Measurements from ENCODE around the gene KIF2A.

Gene KIF2A

GRCh38 chr5:62328772-62329491 is 22.9 kb downstream of the KIF2A start:
- DNase-seq (ENCODE audit: low read depth) = no peak

GRCh38 chr5:62330302-62330701 is 24.3 kb downstream of the KIF2A start:
- DNase-seq (ENCODE audit: low read depth) = no peak

DNA sequence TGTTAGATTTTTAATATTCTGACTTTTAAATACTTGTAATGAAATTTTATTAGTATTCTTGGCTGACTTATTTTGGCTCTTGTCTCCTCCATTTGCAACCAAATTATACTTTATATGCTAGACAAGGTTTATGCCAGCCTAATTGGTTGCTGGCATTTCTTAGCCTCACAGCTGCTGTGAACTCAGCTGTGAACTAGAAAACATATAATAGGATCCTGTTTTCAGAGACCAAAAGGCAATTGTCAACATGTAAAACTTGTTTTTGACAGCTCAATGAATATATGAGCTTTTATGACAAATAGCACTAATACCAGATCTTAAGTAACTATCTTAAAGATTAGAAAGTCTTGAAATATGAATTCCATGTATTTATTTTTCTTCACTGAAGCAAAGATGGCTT is 25.9 kb downstream of the KIF2A start:
- DNase-seq (ENCODE audit: low read depth) = no peak

GRCh38 chr5:62333250-62333794 is 27.3 kb downstream of the KIF2A start:
- DNase-seq (ENCODE audit: low read depth) = no peak

DNA sequence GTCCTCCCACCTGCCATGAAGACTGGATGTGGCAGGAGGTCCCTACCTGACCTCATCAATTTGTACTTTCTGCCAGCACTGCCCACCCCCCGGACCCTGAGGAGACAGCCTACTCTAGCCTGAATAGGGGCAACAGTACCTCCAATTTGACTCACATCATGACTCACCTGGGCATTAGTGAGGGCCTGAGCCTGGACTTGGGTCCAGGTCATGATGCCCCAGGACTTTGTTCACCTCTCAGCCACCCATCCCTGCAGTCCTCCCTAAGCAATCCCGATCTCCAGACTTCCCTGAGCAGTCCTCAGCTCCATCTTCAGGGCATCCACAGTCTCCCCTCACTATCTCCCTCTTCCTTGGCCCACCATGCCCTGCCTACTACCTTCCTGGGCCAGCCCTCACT is 28.1 kb downstream of the KIF2A start:
- no peak for DNase-seq (ENCODE audit: low read depth)

DNA sequence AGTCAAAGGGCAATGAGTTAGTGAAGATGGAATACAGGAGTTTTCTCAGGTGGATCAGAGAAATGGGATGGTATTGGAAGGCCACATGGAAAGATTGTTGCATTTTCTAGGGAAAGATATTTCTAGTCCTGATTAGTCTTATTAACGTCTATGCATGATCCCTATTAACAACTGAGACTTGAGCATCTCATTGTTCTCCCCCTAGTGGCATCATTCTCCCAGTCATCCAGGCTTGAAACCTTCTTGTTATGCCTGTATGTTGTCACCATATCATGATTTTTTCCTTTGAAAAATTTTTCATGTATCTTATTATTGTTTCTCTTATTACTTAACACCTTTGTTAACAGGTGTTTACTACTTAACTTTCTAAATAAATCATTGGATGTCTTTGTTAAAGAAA is 34.4 kb downstream of the KIF2A start:
- no peak for DNase-seq (ENCODE audit: low read depth)

DNA sequence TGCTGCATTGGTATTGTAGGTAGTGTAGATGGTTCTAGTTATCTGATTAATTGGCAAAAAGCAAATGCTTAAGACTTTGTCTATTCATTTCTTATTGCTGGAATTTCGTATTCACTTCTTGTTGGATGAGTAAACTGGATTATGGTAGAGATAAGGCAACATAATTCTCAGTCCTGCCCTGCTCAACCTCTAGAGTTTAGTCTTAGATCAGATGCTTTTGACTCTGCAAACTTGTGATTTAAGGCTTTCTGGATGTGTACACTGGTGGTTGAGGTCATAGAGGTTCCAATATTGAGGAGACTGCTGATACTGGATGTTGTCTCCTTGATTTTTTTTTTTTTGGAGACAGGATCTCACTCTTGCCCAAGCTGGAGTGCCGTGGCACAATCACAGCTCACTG is 35.0 kb downstream of the KIF2A start:
- DNase-seq (ENCODE audit: low read depth) = no peak

DNA sequence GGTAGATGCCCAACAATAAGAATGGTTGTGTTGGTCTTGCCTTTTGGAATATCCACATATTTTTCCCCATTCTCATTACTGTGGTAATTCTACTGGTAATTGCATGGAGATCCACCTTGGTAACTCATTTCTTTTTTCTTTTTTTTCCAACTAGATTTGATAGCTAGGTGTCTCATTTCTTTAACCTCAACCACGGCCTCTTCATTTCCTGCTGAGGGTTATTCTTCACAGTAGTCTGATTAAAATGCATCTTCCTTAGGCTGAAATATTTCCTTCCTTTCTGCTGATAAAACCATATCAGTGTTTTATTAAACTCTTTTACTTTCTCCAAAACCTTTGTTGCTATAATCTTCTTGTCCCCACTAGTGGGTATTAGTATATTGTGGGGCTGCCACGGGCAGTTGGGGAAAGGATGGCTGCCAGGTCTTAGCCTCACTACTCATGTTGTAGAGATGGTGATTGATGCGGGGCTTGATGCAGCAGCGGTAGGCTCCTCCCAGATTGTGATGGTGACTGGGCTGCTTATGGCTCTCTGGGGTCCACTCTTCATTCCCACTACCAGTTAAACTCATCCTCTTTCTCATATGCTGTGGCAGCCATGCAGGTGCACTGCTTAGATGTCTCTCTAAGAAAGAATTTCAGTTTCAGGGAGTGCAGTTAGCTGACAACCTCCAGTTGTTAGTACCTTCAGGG is 35.9 kb downstream of the KIF2A start:
- no peak for DNase-seq (ENCODE audit: low read depth)

DNA sequence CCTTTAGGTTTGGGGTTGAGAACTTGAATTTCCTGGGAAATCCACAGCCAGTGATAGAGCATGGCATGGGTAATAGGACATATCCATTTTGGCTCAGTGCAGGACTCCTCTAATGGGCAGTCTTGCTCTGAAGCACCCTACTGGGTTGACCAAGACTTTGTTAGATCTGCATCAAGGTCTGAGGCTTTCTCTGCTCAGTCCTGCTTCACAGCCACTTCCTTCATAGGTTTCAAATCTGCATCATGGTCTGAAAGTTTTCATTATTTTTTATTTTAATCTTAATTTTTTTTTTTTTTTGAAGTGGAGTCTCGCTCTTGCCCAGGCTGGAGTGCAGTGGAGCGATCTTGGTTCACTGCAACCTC is 36.5 kb downstream of the KIF2A start:
- no peak for DNase-seq (ENCODE audit: low read depth)

DNA sequence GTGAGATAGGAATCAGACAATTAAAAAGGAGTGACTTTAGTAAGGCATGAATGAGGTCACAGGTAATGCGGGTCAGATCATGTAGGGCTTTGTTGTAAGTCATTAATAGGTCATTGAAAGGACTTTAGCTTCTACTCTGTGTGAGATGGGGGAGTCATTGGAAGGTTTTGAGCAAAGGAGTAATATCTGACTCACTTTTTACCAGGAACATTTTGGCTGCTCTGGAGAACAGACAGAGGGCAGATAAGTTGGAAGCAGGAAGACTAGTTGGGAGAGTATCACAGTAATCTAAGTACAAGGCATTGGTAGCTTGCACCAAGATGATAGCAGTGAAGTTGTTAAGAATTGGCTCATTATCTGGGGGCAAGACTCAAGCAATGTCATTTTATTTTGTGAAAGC is 37.4 kb downstream of the KIF2A start:
- no peak for DNase-seq (ENCODE audit: low read depth)

DNA sequence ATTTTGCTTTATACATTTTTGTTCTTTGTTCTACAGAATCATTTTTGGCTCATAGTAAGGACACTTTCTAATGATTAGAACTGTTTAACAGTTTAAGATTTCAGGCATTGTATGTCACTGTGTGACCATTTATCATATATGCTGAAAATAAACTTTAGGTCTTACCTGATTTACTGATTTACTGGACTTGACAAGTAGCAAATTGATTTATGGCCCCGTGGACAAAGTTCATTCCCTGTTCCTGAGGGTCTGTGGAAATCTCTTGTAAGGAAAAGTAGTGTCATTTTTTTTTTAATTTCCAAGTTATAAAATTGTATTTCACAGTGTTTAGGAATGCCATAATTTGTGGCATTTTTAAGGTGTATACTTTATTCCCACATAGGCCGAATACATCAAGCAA is 40.7 kb downstream of the KIF2A start:
- DNase-seq (ENCODE audit: low read depth) = no peak

DNA sequence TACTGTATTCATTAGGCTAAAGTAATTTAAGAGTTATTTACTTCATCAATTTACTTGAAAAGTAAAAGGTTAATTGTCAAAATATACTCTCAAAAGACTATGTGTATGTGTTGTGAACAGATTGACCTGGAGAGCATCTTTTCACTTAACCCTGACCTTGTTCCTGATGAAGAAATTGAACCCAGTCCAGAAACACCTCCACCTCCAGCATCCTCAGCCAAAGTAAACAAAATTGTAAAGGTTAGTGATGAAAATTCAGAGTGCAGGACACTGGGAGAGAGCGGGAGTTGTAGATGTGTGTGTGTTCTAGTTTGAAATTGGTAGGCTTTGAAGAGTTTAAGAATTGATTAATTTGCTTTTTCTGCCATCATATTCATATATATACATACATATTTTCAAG is 41.9 kb downstream of the KIF2A start:
- DNase-seq (ENCODE audit: low read depth) = no peak

GRCh38 chr5:62348723-62349481 is 42.9 kb downstream of the KIF2A start:
- no peak for DNase-seq (ENCODE audit: low read depth)

DNA sequence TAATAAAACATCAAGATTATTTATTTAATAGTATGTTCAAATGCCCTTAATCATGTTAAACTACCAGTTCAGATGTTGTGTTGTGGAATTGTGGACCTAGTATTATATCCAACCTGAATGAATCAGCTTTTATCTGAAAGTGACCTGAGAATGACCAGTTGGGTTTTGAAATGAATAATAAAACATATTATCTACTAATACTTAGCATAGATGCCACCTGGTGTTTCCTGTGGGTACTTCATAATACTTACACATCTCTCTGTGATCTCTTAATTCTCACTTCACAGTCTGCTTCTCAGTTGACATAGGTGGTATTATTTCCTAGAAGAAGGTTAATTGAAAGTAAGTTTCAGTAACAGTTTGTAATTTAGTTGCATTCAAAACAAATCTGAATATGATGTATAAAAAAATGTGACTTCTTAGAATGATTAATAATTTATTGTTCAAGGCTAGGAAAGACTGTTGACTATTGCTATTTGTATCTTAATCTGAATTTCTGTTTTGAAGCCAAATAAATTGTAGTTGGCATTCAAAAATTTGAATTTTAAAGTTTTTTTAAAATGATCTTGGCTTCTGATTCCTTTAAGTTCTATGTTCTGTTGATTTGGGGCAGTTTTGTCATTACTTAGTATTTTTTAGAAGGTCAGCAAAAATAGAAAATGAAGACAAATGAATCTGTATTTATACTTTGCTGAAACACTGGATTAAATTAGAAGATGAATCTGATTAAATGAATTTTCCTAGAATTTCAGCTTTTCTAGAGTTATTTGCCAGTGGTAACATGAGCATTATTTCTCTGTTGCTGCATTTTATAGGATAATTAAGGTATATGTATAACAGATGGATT is 48.2 kb downstream of the KIF2A start:
- DNase-seq (ENCODE audit: low read depth) = no peak

GRCh38 chr5:62362701-62363100 is 56.7 kb downstream of the KIF2A start:
- no peak for DNase-seq (ENCODE audit: low read depth)

DNA sequence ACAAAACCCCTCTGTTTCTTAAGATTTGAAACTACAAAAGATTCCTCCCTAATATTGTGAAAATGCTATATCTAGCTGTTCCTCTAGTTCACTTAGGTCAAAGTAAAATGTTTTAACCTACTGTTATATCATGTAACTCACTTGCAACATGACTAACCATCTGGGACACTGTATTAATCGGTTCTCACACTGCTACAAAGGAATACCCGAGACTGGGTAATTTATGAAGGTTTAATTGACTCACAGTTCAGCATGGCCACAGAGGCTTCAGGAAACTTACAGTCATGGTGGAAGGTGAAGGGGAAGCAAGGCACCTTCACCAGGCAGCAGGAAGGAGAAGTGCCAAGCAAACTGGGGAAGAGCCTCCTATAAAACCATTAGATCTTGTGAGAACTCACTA is 63.0 kb downstream of the KIF2A start:
- no peak for DNase-seq (ENCODE audit: low read depth)

- no peak for DNase-seq (ENCODE audit: low read depth)
Measured at GRCh38 chr5:62371409-62371808, 65.4 kb downstream of the KIF2A start.

- no peak for DNase-seq (ENCODE audit: low read depth)
Measured at GRCh38 chr5:62372600-62372999, 66.6 kb downstream of the KIF2A start.

DNA sequence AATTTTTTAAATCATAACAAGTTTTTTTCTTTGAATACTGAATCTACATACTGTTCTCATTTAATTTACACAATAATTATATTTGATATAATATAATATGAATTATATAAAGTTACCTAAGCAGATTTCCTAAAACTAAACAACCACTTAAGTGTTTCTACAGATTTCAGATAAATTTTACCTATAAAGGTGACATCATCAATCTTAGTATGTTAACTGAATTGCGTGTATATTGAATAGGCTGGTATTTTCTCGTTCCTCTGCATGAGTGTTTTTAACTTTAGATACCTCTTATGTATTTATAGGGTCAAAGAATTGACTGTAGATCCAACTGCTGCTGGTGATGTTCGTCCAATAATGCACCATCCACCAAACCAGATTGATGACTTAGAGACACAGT is 67.4 kb downstream of the KIF2A start:
- no peak for DNase-seq (ENCODE audit: low read depth)

- DNase-seq (ENCODE audit: low read depth) = no peak
Measured at GRCh38 chr5:62374090-62374489, 68.1 kb downstream of the KIF2A start.

- DNase-seq (ENCODE audit: low read depth) = no peak
Measured at GRCh38 chr5:62375627-62376026, 69.6 kb downstream of the KIF2A start.

- no peak for DNase-seq (ENCODE audit: low read depth)
Measured at GRCh38 chr5:62376064-62376463, 70.1 kb downstream of the KIF2A start.
